Endodermal cell (in vitro differentiated cells): ENCODE results near the gene RIMBP2. TPM values are rescaled to one million over a fixed set of nuclear protein-coding genes. Genes with fewer than 3 reads are reported as not detected.

Experiments used
- DNase-seq: peaks from one replicate; pipeline ENCODE4 v3.0.0-alpha.2; 2017
- H3K27ac ChIP-seq: 2 replicates; pipeline ENCODE4 v1.5.1; 2013; ENCODE audit warnings: mild to moderate bottlenecking, low read depth, low read length, moderate library complexity
- H3K27me3 ChIP-seq: 2 replicates; pipeline ENCODE4 v1.6.1; 2013; ENCODE audit warnings: mild to moderate bottlenecking, low read length, moderate library complexity; ENCODE audit not compliant: insufficient read depth, control insufficient read depth, poor library complexity, severe bottlenecking
- H3K36me3 ChIP-seq: 2 replicates; pipeline ENCODE4 v1.7.0; 2013; ENCODE audit warnings: mild to moderate bottlenecking, low read length, moderate library complexity; ENCODE audit not compliant: control insufficient read depth, insufficient read depth
- H3K4me1 ChIP-seq: one replicate; pipeline ENCODE4 v1.7.0; 2013; ENCODE audit warnings: low read length; ENCODE audit not compliant: control insufficient read depth, insufficient read depth
- H3K4me3 ChIP-seq: 2 replicates; pipeline ENCODE4 v1.5.1; 2013; ENCODE audit warnings: mild to moderate bottlenecking, low read length, moderate library complexity
- H3K9ac ChIP-seq: 2 replicates; pipeline ENCODE4 v1.6.1; 2013; ENCODE audit warnings: mild to moderate bottlenecking, low read length, moderate library complexity; ENCODE audit not compliant: poor library complexity, severe bottlenecking; ENCODE audit errors: extremely low read depth
- H3K9me3 ChIP-seq: 2 replicates; pipeline ENCODE4 v1.6.1; 2013; ENCODE audit warnings: mild to moderate bottlenecking, low read length, moderate library complexity; ENCODE audit not compliant: control insufficient read depth
- H3K27ac Mint-ChIP-seq: 2 replicates; pipeline ENCODE4 v1.8.0; 2020; ENCODE audit warnings: mixed read lengths
- H3K27me3 Mint-ChIP-seq: 2 replicates; pipeline ENCODE4 v1.8.0; 2021; ENCODE audit warnings: mild to moderate bottlenecking, mixed read lengths; ENCODE audit not compliant: insufficient read depth
- H3K36me3 Mint-ChIP-seq: 2 replicates; pipeline ENCODE4 v1.8.0; 2020; ENCODE audit warnings: low read depth, mixed read lengths
- H3K4me1 Mint-ChIP-seq: 2 replicates; pipeline ENCODE4 v1.8.0; 2020; ENCODE audit warnings: mixed read lengths
- H3K4me3 Mint-ChIP-seq: 2 replicates; pipeline ENCODE4 v1.8.0; 2020; ENCODE audit warnings: mild to moderate bottlenecking, moderate library complexity, mixed read lengths
- H3K9me3 Mint-ChIP-seq: 2 replicates; pipeline ENCODE4 v1.8.0; 2020; ENCODE audit warnings: mild to moderate bottlenecking, mixed read lengths
- CTCF ChIP-seq: fragments of 200-600 bp; sonication (generic); conservative IDR thresholded peaks from 2 replicates; pipeline ENCODE4 v1.5.0; 2021; ENCODE audit warnings: antibody characterized with exemption, mild to moderate bottlenecking
- WGBS, 2 experiments: methylation state at CpG; one replicate each; pipeline versions ENCODE4 v1.1.5 to v1.1.7; 2013; ENCODE audit warnings: missing lambda C conversion rate in 2 of 2, mixed read lengths in 1 of 2; ENCODE audit not compliant: insufficient coverage in 1 of 2, insufficient read length in 1 of 2; 5-methylcytosine and 5-hydroxymethylcytosine counted together
- total RNA-seq, 2 donors: library from RNA; stranded (reverse); fragmentation: NEBNext Ultra II Directional in 1 of 2; extraction: Animal tissue kit (Norgen Biotek cat#: 25700) in 1 of 2; gene quantifications; 2 replicates in 1 of 2; 3 replicates in 1 of 2; pipeline ENCODE4 v1.2.1, GENCODE V29; 2021

Gene RIMBP2
- total RNA-seq, 2 donors from 2014 or later = 0.13 to 3.4 TPM

- H3K27ac Mint-ChIP-seq = no peak overlapping the region
- no peak overlapping the region for H3K4me3 Mint-ChIP-seq
- WGBS, 2 experiments = 94 to 95% methylated on average over 32 to 45 of the region's 45 CpGs
- no peak overlapping the region for H3K4me3 ChIP-seq
- H3K27me3 ChIP-seq = no peaks in the 10 kb centered on the region
- no peak for TF ChIP-seq CTCF
- DNase-seq = no peak
- H3K36me3 ChIP-seq = no peaks in the 10 kb centered on the region
- no peaks in the 10 kb centered on the region for H3K9me3 ChIP-seq
- no peaks in the 10 kb centered on the region for H3K4me1 Mint-ChIP-seq
- H3K27ac ChIP-seq = no peak overlapping the region
- H3K9ac ChIP-seq = no peak overlapping the region
- H3K9me3 Mint-ChIP-seq = no peaks in the 10 kb centered on the region
- peaks cover 2% of the 10 kb centered on the region for H3K36me3 Mint-ChIP-seq
- no peaks in the 10 kb centered on the region for H3K27me3 Mint-ChIP-seq
- H3K4me1 ChIP-seq = no peaks in the 10 kb centered on the region
Observed at GRCh38 chr12:130441771-130442760, 274.0 kb downstream of the RIMBP2 start.

- H3K27ac ChIP-seq = no peak overlapping the region
- H3K4me3 ChIP-seq = no peak overlapping the region
- Mint-ChIP-seq H3K4me1 (no peaks in the 10 kb centered on the region), H3K27me3 (no peaks in the 10 kb centered on the region), H3K4me3 (no peak overlapping the region), H3K9me3 (no peaks in the 10 kb centered on the region), H3K36me3 (peaks cover 2% of the 10 kb centered on the region), H3K27ac (no peak overlapping the region)
- H3K9me3 ChIP-seq = no peaks in the 10 kb centered on the region
- no peak for DNase-seq
- WGBS, 2 experiments = 92 to 94% methylated on average over 20 to 23 of the region's 23 CpGs
- no peaks in the 10 kb centered on the region for H3K4me1 ChIP-seq
- TF ChIP-seq CTCF = no peak
- no peaks in the 10 kb centered on the region for H3K27me3 ChIP-seq
- no peak overlapping the region for H3K9ac ChIP-seq
- H3K36me3 ChIP-seq = no peaks in the 10 kb centered on the region
Observed at GRCh38 chr12:130440411-130441080, 275.6 kb downstream of the RIMBP2 start.

- Histone ChIP-seq H3K4me1 (no peaks in the 10 kb centered on the region), H3K9me3 (no peaks in the 10 kb centered on the region), H3K36me3 (no peaks in the 10 kb centered on the region), H3K4me3 (no peak overlapping the region), H3K27me3 (no peaks in the 10 kb centered on the region), H3K9ac (no peak overlapping the region), H3K27ac (no peak overlapping the region)
- no peak for DNase-seq
- Mint-ChIP-seq H3K4me1 (no peaks in the 10 kb centered on the region), H3K4me3 (no peak overlapping the region), H3K27ac (no peak overlapping the region), H3K36me3 (peaks cover 2% of the 10 kb centered on the region), H3K27me3 (no peaks in the 10 kb centered on the region), H3K9me3 (no peaks in the 10 kb centered on the region)
- TF ChIP-seq CTCF = no peak
- WGBS, 2 experiments = 94 to 100% methylated on average over 1 to 3 of the region's 3 CpGs
Observed at GRCh38 chr12:130439250-130439649, 276.8 kb downstream of the RIMBP2 start.
